BJ (cell line): ENCODE measurements around the gene INSRR. TPM values are rescaled to one million over a fixed set of nuclear protein-coding genes. Genes with fewer than 3 reads are reported as not detected.

Source experiments
- CTCF ChIA-PET: fragments of 350-600 bp; formaldehyde crosslinking; extraction: SDS; loops from one replicate; lab custom pipeline; 2021; ENCODE audit warnings: antibody characterized with exemption, inconsistent platforms; lab: Yijun Ruan, JAX
- POLR2A ChIA-PET: fragments of 300-600 bp; sonication (Branson Sonifier 250); formaldehyde crosslinking; extraction: SDS; loops from one replicate; lab custom pipeline; 2021; ENCODE audit warnings: antibody characterized with exemption; lab: Charles Lee
- DNase-seq: peaks from one replicate; pipeline ENCODE4 v3.0.0-alpha.2; 2011; ENCODE audit warnings: low read depth
- H3K27me3 ChIP-seq: 2 replicates; pipeline ENCODE4 v1.6.0; 2011; ENCODE audit warnings: low read length; ENCODE audit not compliant: control insufficient read depth, insufficient read depth
- H3K36me3 ChIP-seq: 2 replicates; pipeline ENCODE4 v1.5.1; 2011; ENCODE audit warnings: low read length; ENCODE audit not compliant: control insufficient read depth, insufficient read depth
- H3K4me3 ChIP-seq: 2 replicates; pipeline ENCODE4 v1.5.1; 2011; ENCODE audit warnings: low read depth, mild to moderate bottlenecking, control low read depth, low read length
- CTCF ChIP-seq: IDR thresholded peaks from 2 replicates; pipeline ENCODE4 v1.5.1; 2011; ENCODE audit warnings: low read depth, mild to moderate bottlenecking, control low read depth, inconsistent platforms, low read length, moderate library complexity; ENCODE audit not compliant: insufficient read depth
- polyA plus RNA-seq: library from polyadenylated mRNA; depleted of rRNA; stranded (reverse); fragments of >200 nt; gene quantifications from 2 replicates; pipeline ENCODE4 v1.2.3, GENCODE V29; 2011

The INSRR gene
- polyA plus RNA-seq, 1 experiment, result not detected

- CTCF ChIA-PET, result interaction anchor here (0.7 to 9.4 kb wide), 11 partner anchors 14 to 208 kb away, joined by 3 to 298 read pairs (median 5); partner anchors contain the start of gene LRRC71
- Histone ChIP-seq H3K27me3 (no peaks in the 10 kb centered on the region), H3K36me3 (no peaks in the 10 kb centered on the region; the same call in 1 of the 2 replicates), H3K4me3 (no peak overlapping the region)
- no peak for TF ChIP-seq CTCF
- no peak for DNase-seq
- POLR2A ChIA-PET, result no interaction called here
These were observed 38.3 kb upstream of the INSRR start for GRCh38 chr1:156897078-156897825.

GRCh38 chr1:156896490-156897033 lies 37.6 kb upstream of the INSRR start:
- POLR2A ChIA-PET, result no interaction called here
- DNase-seq, result peak; percentile 70
- Histone ChIP-seq H3K4me3 (no peak overlapping the region), H3K36me3 (no peaks in the 10 kb centered on the region), H3K27me3 (no peaks in the 10 kb centered on the region)
- TF ChIP-seq CTCF, result no peak
- CTCF ChIA-PET, result interaction anchor here (0.7 to 9.4 kb wide), 8 partner anchors 15 to 207 kb away, joined by 3 to 298 read pairs (median 6); partner anchors contain the start of gene LRRC71

GRCh38 chr1:156895927-156896326 lies 37.0 kb upstream of the INSRR start:
- ChIA-PET POLR2A (no interaction called here), CTCF (interaction anchor here (1.4 to 9.4 kb wide), 3 partner anchors 27 to 168 kb away, joined by 3 to 298 read pairs (median 4); partner anchors contain the start of gene LRRC71)
- no peak for TF ChIP-seq CTCF
- DNase-seq, result no peak
- Histone ChIP-seq H3K27me3 (no peaks in the 10 kb centered on the region), H3K4me3 (no peak overlapping the region), H3K36me3 (no peaks in the 10 kb centered on the region)

- DNase-seq, result no peak
- TF ChIP-seq CTCF, result no peak
- CTCF ChIA-PET, result interaction anchor here (1.1 to 9.4 kb wide), 8 partner anchors 22 to 219 kb away, joined by 3 to 298 read pairs (median 4); partner anchors contain the start of genes LRRC71, NES and NTRK1
- POLR2A ChIA-PET, result no interaction called here
- H3K4me3 ChIP-seq, result peak overlapping the region; percentile 49; the same call in 1 of the 2 replicates
- no peaks in the 10 kb centered on the region for H3K27me3 ChIP-seq
- H3K36me3 ChIP-seq, result no peaks in the 10 kb centered on the region
These were observed 36.5 kb upstream of the INSRR start for GRCh38 chr1:156895455-156895812.
